Glomerular endothelial cell (primary cell): Measurements from ENCODE around the gene UBE2J1. TPM values are rescaled to one million over a fixed set of nuclear protein-coding genes. Genes with fewer than 3 reads are reported as not detected.
A peak's percentile ranks its signal among the peaks of the same experiment; 100 is the strongest.
"Not testable (repeated sequence)": the region's sequence is repeated elsewhere in the genome, so short reads cannot be mapped to it uniquely, and the experiment has no call there.

Experiments used
- DNase-seq: peaks from one replicate; pipeline ENCODE4 v3.0.0-alpha.2; 2011; ENCODE audit warnings: low read depth, low spot score; ENCODE audit errors: extremely low read depth
- total RNA-seq: library from RNA; depleted of rRNA; stranded (reverse); fragments of >200 nt; gene quantifications from 2 replicates; pipeline ENCODE4 v1.2.3, GENCODE V29; 2015

Gene UBE2J1
- total RNA-seq, 1 donor from 2014 or later: 68.4 TPM

GRCh38 chr6:89321131-89321970 lies 31.2 kb downstream of the UBE2J1 start:
- DNase-seq: no peak

GRCh38 chr6:89320012-89320559 lies 32.4 kb downstream of the UBE2J1 start:
- DNase-seq: no peak

- no peak for DNase-seq
Observed at GRCh38 chr6:89317067-89317466, 35.5 kb downstream of the UBE2J1 start.

GRCh38 chr6:89315249-89315885 lies 37.2 kb downstream of the UBE2J1 start, which contains the start of gene GABRR2:
Gene GABRR2, minus strand, starts transcription at chr6:89315299. Its CDS starts 134 bp downstream, at chr6:89315165.
- DNase-seq: no peak

GRCh38 chr6:89314692-89315091 lies 37.8 kb downstream of the UBE2J1 start:
- DNase-seq: no peak

- no peak for DNase-seq
Observed at GRCh38 chr6:89313006-89313405, 39.5 kb downstream of the UBE2J1 start.

- DNase-seq: peak; percentile 89
Observed at GRCh38 chr6:89311853-89312531, 40.5 kb downstream of the UBE2J1 start.

GRCh38 chr6:89311530-89311852 lies 41.0 kb downstream of the UBE2J1 start:
- DNase-seq: no peak

- DNase-seq: no peak
Observed at GRCh38 chr6:89310929-89311328, 41.6 kb downstream of the UBE2J1 start.

GRCh38 chr6:89308525-89309395 lies 43.8 kb downstream of the UBE2J1 start:
- no peak for DNase-seq

- DNase-seq: not testable (repeated sequence)
Observed at GRCh38 chr6:89304517-89304916, 48.0 kb downstream of the UBE2J1 start.

GRCh38 chr6:89302936-89303335 lies 49.6 kb downstream of the UBE2J1 start:
- no peak for DNase-seq

- no peak for DNase-seq
Observed at GRCh38 chr6:89302195-89302770, 50.2 kb downstream of the UBE2J1 start.

GRCh38 chr6:89301586-89302194 lies 50.8 kb downstream of the UBE2J1 start:
- DNase-seq: no peak

GRCh38 chr6:89299466-89299850 lies 53.1 kb downstream of the UBE2J1 start:
- DNase-seq: no peak

- no peak for DNase-seq
Observed at GRCh38 chr6:89298680-89299465, 53.6 kb downstream of the UBE2J1 start.

GRCh38 chr6:89297695-89298351 lies 54.7 kb downstream of the UBE2J1 start:
- DNase-seq: peak; percentile 95

GRCh38 chr6:89295981-89296380 lies 56.5 kb downstream of the UBE2J1 start:
- no peak for DNase-seq
